GM21515 (cell line): ENCODE measurements around the gene MED10.

Experiments used
- ATAC-seq: cut with Tn5 transposase; IDR thresholded peaks from one replicate; pipeline ENCODE4 v1.9.1; 2021; ENCODE audit not compliant: unreplicated experiment

The MED10 gene, protein sequence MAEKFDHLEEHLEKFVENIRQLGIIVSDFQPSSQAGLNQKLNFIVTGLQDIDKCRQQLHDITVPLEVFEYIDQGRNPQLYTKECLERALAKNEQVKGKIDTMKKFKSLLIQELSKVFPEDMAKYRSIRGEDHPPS

DNA sequence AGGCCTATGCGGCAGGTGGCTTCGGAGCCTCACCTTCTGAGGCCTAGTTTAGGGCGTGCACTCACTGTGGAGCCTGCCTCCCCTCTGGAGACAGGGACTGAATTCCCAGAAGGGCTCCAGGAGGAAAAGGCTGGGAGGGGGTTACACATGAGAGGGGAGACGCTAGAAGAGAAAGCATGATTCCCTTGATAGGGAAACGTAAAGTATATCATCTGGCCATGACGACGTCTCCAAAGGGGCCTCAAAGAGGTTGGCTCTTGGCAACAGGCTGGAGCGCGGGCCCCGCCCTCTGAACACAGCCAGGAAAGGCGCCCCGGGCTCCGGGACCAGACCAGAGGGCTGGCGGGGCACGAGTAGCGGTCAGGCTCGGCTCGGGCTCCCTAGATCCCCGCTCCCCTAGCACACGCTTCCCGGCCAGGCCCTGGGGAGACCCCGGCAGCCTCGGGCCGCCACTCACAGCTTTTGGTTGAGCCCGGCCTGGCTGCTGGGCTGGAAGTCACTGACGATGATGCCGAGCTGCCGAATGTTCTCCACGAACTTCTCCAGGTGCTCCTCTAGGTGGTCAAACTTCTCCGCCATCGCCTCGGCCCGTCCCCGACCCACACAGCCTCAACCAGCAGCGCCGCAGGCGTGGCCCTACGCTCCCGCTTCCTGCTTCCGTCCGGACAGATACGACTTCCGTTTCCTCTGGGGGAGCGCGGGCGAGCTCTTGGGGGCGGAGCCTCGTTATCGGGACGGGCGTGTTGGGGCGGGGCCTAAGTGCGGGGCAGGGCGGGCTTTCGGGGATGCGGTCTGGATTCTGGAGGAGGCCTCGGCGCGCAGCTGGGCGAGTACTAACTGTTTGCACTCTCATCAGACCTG is at the start of gene MED10:
Gene MED10 (minus strand): TSS at position 643 of the 861 bp plus-strand sequence. CDS start 64 bp downstream, at position 579.
- ATAC-seq, result peak; percentile 97

DNA sequence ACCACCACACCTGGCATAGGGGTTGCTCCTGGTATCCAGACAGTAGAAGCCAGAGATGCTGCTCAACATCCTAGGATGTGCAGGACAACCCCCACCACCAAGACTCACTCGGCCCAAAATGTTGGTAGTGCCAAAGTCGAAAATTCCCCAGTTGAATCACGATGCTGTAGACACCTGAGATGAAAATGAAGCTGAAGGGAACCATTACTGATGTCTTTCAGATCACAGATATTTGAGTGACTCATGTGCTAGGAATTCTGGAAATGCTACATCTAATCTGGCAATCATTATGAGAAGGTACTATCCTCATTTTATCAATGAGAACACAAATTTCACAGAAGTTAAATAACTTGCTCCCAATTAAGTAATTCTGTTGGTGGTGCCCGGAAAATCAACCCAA is 49.3 kb upstream of the MED10 start:
- ATAC-seq, result no peak

DNA sequence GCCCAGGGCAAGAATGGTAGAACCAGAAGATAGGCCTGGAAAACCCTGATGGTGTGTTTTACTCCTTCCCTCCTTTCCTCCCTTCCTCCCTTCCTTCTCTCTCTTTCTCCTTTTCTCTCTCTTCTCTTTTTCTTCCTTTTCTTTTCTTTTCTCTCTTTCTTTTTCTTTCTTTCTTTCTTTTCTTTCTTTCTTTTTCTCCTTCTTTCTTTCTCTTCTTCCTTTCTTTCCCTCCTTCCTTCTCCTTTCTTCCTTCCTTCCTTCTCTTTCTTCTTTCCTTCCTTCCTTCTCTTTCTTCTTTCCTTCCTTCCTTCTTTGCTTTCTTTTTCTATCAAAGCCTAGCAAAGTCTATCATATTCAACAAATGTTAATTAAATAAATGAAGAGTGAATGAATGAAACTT is 46.4 kb upstream of the MED10 start:
- ATAC-seq, result no peak

DNA sequence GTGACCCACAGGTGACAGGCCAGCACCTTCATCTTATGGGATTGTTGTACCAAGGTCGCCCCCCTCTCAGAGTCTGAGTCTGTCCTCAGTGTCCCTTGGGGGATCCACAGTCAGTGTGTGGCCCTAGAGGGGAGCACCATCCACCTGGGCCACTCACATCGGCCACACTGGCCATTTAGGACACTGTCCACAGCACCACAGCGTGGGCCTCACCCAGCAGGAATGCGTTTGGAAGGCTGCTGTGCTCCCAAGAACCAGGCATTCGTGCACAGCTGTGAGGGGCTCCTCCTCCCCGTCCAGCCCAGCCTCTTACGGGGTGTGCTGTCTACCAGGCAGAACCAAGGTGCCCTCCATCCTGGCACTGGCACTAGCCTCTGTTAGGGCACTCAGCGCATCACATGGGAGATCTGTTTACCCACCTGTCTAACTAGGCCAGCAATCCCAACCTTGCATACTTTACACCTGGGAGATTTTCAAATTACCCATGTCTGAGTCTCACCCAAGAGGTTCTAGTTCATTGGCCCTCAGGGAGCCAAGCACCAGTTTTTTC is 45.8 kb upstream of the MED10 start:
- ATAC-seq, result no peak

DNA sequence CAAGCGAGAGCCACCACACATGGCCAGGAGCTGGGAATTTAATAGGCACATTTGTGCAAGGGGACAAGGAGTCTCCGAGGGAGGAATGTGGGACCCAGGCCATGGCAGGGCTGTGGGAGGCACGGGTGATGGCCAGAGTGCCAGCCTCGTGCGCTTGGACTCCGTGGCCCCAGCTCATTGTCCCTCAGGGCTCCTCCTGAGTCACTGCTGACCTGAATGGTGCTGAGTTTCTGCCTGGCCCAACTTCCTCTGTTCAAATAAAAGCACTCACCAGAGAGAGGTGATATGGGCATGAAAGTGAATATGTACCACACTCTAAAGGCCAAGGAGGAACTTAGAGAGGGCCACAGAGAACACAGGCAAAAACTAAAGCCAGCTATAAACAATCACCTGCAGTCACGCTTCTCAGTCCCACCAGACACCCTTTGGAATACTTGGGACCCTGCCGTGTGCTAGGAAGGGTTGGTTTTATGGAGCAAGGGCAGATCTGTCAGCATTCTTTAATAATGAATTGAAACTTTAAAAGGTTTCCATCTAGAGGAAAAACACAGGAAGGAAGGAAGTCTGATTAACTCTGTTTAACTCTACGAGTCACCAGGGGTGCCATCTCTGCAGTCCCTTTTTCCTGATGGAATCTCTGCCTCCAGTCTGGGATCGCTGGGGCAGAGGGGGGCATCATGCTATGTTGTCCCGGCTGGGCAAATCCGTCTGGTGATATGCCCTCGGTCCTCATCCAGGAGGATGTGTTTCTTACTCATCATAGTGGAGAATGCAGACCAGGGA is 45.2 kb upstream of the MED10 start:
- no peak for ATAC-seq

DNA sequence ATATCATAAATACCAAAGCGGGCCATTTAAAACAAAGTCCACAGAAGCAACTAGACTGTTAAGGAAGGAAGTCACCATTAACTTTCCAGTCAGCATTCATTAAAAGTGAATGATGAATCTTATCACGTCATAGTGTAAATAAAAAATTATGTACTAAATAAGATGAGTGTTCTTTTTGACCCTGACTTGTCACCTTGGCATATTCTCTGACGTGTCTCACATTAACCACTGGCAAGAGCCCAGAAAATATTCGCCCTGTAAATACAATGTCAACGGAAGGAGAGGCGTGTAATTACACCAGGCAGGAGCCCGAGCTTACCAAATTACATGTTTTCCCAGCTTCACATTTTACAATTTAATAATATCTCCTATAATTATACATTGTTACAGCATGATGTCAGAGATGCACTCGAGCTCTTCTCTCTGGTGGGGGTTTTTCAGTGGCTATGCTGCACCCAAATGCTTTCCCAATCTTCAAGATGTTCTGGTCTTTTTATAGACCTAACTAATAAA is 41.0 kb upstream of the MED10 start:
- no peak for ATAC-seq

DNA sequence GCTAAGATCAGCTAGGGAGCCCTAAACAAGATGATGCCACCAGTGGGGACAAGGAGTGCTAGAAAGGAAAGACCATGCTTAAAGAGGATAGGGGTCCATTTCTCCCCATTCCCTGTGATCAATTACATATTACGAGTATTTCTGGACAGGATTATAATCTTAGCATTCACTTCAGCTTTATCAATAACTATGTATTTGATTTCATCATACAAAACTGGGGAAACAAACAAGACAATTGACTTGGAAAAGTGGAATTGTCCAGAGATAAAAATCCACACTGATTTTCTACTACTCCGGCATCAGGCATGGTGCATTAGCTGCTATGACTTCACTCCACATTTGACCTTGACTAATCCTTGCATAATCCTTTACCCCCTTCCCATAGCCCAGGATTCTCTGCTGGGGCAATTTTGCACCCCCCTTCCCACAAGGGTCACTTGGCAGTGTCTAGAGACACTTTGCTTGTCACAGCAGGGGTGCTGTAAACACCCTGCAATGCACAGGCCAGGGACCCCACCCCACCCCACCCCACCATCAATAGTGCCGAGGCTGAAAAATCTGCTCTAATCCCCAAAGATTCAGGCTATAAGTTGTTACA is 40.4 kb upstream of the MED10 start:
- ATAC-seq, result no peak

DNA sequence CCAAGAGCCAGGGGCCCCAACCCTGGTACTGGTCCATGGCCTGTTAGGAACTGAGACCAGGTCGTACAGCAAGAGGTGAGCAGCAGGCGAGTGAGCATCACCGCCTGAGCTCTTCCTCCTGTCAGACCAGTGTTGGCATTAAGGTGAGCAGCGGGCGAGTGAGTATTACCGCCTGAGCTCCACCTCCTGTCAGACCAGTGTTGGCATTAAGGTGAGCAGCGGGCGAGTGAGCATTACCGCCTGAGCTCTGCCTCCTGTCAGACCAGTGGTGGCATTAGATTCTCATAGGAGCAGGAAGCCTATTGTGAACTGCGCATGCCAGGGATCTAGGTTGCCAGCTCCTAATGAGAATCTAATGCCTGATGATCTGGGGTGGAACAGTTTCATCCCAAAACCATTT is 39.3 kb upstream of the MED10 start:
- no peak for ATAC-seq

DNA sequence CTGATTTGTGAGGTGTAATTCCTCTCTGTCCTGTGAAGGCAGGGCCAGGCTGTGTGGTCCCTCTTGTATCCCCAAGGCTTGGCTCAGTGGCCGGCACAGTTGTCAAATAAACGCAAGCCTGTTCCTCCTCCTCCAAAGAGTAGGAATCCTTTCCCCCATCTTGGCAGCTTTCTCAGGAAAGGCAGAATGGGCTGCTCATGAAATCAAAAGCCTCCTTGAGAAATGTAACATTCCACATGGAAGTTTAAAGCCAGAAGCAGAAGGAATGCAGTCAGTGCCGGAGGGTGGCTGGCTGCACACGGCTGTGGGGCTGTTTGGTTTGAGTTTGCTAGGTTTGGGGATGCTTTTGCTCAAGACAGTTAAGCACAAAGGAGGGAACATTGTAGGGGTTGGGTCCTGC is 34.5 kb upstream of the MED10 start:
- ATAC-seq, result no peak

DNA sequence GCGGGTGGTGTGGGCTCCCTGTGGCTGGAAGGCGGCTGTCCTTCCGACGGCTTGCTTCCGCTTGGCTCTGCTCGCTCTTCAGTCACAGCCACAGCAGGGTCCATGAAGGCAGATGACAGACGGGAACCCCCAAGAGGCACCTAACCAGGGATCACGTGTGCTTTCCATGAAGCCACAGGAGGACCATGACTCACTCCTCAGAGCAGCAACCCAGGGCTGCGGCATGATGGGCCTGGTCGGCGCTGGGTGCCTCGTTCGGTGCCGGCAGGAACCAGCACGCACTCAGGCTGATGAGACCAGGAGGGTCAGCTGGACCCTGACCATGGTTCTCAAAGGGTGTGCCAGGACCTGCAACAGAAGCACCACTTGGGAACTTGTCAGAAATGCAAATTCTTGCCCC is 32.8 kb upstream of the MED10 start:
- no peak for ATAC-seq

DNA sequence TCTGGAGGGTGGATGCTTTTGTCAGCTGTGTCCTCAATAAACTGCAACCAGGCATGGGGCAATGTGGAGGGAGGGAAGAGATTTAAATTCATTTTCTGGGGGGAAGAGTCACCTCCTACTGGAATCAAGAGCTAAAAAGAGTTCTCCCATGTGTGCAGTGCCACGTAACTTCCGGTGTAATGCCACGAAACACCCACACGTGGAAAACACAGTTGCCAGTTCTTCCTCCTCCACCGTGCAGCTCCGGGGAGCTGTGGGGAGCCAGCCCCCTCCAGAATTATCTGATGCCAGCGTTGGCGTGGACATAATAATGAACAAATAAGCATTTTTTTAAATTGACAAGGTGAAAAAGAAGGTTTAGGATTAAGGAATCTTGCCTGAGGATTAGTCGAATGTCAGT is 32.1 kb upstream of the MED10 start:
- no peak for ATAC-seq

DNA sequence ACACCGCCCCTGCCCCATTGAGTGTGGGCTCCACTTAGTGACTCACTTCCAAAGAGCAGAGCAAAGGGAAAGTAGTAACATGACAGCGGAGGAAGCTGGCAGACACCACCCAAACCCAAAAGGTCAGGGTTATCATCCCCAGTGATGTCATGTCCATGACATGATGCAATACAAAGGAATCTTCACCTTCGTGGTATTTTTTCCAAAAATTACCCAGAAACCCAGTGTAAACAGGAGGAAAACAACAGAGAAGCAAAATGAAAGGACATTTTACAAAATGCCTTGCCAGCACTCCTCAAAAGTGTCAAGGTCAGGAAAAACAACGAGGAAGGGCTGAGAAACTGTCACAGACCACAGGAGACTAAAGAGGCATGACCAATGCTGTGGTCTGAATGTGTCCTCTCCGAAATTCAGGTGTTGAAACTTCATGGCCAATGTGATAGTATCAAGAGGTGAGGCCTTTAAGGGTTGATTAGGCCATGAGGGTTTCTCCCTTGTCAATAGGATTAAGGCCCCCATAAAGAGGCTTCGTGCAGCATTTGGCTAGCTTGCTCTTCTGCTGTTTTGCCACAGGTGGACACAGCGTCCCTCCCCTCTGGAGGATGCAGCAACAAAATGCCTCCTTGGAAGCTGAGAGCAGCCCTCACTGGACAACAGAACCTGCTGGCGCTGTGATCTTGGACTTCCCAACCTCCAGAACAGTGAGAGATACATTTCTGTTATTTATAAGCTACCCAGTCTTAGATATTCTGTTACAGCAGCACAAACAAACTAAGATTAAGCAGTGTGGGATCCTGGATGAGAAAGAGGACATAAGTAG is 30.5 kb upstream of the MED10 start:
- no peak for ATAC-seq

DNA sequence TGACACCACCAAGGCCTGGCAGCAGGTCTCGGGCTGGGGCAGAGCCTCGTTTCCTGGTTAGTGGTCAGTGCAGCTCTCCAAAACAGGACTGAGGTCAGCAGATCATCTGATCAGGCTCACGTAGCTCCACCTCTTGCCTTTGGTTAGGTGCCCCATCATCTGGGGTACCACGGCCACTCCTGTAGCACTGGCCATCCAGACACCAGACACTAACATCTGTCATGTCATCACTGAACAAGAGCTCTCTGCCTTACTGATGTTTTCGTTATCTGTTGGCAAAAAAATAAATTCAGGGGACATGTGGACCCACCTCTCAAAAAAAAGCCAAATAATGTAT is 29.9 kb upstream of the MED10 start:
- ATAC-seq, result no peak

DNA sequence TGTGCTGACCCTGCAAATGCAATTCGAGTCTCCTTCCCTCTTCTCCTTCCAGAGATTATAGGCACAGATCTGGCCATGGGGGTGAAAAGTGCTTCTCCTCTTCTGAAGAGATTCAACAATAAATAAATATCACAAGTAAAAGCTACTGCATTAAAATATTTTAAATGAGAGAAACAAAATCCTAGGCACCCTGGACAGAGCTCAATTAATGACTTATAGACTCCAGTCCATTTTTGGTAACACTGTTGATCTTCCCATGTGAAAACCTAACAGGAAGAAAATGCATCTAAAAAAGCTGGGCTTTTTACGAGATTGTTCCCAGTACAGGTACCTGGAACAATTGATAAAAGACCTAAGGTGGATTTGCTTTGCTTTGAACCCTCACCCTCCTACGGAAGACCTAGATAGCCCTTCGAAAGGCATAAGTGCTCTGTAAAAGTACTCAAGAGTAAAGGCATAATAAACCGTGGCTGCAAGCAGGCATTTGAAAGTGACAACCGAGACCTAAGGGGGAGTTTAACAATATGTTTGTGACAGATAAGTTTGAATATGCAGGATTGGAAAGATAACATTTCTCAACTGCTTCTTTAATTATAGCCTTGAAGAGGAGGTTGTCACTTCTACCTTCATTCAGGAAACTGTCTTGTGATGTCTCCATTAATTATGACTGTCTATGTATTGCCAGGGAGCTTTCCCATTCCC is 29.4 kb upstream of the MED10 start:
- ATAC-seq, result no peak

DNA sequence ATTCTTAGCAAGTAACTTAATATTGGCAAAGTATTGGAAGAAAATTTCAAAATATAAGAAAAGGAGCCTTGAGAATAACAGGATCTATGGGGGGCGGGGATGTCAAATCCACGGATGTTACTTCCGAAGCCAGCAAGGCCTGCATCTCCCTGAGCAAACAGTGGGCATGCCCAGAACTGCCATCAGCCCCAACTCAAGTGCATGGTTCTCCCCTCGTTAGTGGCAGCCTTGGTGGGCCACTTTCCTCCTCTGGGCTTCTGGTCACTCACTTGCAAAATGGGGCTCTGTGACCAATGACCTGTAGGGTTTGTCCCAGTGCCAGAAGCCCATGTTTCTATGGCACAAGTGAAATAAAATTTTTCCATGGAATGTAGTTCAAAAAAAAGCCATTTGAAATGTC is 27.2 kb upstream of the MED10 start:
- ATAC-seq, result no peak

DNA sequence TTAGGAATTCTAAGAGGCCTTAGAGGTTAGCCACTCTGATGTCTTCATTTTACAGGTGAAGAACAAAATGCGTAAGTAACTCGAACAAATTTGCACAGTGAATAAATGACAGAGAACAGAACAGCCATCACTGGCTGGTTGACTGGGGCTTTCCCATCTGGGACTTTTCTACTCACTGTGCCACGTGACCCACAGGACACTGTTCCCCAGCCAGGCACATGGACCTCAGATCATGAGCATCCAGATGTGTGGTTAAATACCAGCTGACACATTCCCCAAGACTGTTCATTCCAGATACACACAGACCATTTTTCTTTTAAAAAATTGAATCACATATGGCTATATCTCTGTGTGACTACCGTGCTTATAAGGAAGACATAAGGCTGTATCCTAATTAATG is 25.8 kb upstream of the MED10 start:
- no peak for ATAC-seq

DNA sequence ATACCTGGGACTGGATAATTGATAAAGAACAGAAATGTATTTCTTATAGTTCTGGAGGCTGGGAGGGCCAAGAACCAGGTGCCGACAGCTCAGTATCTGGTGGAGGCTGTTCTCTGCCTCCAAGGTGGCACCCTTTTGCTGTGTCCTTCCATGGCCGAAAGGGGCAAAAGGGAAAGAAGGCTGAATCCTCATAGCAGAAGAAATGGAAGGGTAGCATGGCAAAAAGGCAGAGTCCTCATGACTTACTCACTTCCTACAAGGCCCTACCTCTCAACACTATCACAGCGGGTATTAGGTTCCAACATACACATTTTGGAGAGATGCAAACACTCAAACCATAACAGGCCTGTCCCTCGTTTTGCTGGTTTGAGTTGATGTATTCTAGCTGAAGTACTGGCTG is 25.1 kb upstream of the MED10 start:
- ATAC-seq, result no peak

DNA sequence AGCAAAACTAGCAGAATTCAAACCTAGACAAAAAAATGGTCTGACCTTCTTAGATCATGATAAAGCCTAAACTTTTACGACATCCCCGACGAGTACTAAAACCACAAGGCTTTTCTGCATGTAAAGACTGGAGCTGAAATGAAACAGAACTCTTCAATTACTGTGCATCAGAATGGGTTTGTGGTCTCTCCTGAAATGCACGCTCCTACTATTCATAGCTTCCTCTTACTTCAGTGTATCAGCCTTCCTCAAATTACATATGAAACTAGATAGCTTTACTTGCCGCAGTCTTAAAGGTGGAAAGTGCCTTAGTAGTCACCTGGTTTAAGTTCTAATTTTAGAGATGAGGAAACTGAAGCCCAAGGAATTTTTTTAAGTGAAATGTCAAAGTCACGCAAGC is 24.6 kb upstream of the MED10 start:
- no peak for ATAC-seq

DNA sequence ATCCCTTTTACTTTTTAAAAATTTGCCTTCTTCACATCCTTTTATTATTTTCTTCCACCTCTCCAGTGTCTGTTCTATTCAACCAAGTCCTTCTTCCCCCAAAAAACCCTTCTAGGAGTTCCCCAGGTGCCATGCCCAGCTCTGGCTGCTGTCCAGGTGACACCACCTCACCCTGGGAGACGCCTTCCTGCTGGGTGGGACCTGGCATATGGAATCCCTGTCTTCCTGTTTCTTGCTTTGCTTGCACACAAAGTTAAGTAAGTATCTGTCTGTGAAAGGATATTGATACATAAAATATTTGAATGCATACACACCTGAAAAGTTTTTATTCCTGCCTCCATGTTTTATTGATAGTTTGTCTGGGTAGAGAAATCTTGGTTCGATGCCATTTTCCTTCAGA is 23.1 kb upstream of the MED10 start:
- ATAC-seq, result no peak
